Breast epithelium (tissue), 4 donors: Measurements from ENCODE around the gene ADORA3. TPM values are rescaled to one million over a fixed set of nuclear protein-coding genes. Genes with fewer than 3 reads are reported as not detected.
A peak's percentile ranks its signal among the peaks of the same experiment; 100 is the strongest.
"Not testable (repeated sequence)": the region's sequence is repeated elsewhere in the genome, so short reads cannot be mapped to it uniquely, and the experiment has no call there.

Source experiments
- DNase-seq, 2 donors: peaks; one replicate each; pipeline ENCODE4 v3.0.0-alpha.2; 2019; ENCODE audit warnings: low spot score in 2 of 2
- H3K27ac ChIP-seq, 2 donors: fragments of 200-600 bp; sonication (generic) in 1 of 2; one replicate each; pipeline ENCODE4 v1.5.1; 2016 to 2019; ENCODE audit warnings: mild to moderate bottlenecking in 1 of 2
- H3K27me3 ChIP-seq, 2 donors: fragments of 200-600 bp; sonication (generic) in 1 of 2; one replicate each; pipeline versions ENCODE4 v1.5.1 to v1.6.0; 2017 to 2019; ENCODE audit warnings: control low read depth in 1 of 2, mild to moderate bottlenecking in 1 of 2
- H3K36me3 ChIP-seq: fragments of 200-600 bp; one replicate; pipeline ENCODE4 v1.5.1; 2019
- H3K4me1 ChIP-seq, 2 donors: fragments of 200-600 bp; sonication (generic); one replicate each; pipeline ENCODE4 v1.5.1; 2016 to 2019; ENCODE audit warnings: control low read depth in 1 of 2
- H3K4me3 ChIP-seq, 3 donors: fragments of 200-600 bp; sonication (generic); 1 replicate in 2 of 3; 2 replicates in 1 of 3; pipeline ENCODE4 v1.5.1; 2016 to 2019; ENCODE audit warnings: mild to moderate bottlenecking in 3 of 3, moderate library complexity in 2 of 3
- H3K9me3 ChIP-seq, 2 donors: fragments of 200-600 bp; sonication (generic) in 1 of 2; one replicate each; pipeline ENCODE4 v1.5.1; 2016 to 2019; ENCODE audit warnings: control low read depth in 1 of 2
- POLR2A ChIP-seq: fragments of 450-650 bp; IDR thresholded peaks from one replicate; pipeline ENCODE4 v1.6.1; 2016; ENCODE audit warnings: antibody characterized with exemption, mild to moderate bottlenecking, moderate library complexity
- POLR2AphosphoS5 ChIP-seq, 3 donors: sonication (generic); formaldehyde crosslinking; IDR thresholded peaks; one replicate each; pipeline ENCODE4 v1.6.1; 2017; ENCODE audit warnings: antibody characterized with exemption in 3 of 3
- intact Hi-C: fragments of 100-400 bp; cut with DNase I; formaldehyde crosslinking; loops from one replicate; pipeline ENCODE4 v1.15.1; 2023; ENCODE audit warnings: low total_unique reads
- total RNA-seq, 3 donors: library from RNA; depleted of rRNA; stranded (reverse); fragments of >200 nt; gene quantifications; one replicate each; pipeline ENCODE4 v1.1.0, GENCODE V29; 2016
- TF ChIP-seq, protein P1 (sequence below), 3 donors: fragments of 450-650 bp; IDR thresholded peaks; one replicate each; pipeline ENCODE4 v1.5.1; 2016 to 2017; ENCODE audit warnings: antibody characterized with exemption in 3 of 3, mild to moderate bottlenecking in 3 of 3, moderate library complexity in 3 of 3

Gene ADORA3
- 10 to 100 TPM in 2 of 3 donors, 1 to 10 TPM in 1; 9.5 to 13.8 (median 13.2) TPM for total RNA-seq

DNA sequence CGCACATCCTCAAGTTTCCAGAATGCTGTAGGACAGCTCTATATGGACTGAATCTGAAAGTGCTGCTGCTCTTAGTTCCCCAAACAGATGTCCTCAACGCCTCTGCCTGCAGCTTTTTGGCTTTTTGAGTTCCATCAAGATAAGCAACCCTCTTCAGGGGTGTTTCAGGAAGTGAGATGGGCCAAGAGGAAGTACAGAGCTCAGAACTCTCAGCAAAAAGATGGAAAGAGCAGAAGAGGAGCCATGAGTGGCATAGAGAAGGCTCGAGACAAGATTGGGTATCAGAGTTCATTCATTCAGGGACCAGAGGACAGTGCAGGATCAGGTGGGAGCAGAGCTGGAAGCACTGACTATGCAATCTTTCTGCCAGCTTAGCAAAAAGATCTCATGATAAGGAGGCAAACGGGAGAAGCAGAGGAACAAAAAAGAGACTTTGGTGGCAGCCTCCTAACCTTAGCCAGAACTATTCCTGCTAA lies at the start of gene ADORA3, which contains the start of gene TMIGD3:
Gene ADORA3, minus strand, starts transcription at position 49 of the 476 bp plus-strand sequence. CDS start 279 bp downstream, outside the sequence.
Gene TMIGD3, minus strand, starts transcription at position 49 of the 476 bp plus-strand sequence. CDS start 279 bp downstream, outside the sequence.
- TF ChIP-seq, protein P1, sequence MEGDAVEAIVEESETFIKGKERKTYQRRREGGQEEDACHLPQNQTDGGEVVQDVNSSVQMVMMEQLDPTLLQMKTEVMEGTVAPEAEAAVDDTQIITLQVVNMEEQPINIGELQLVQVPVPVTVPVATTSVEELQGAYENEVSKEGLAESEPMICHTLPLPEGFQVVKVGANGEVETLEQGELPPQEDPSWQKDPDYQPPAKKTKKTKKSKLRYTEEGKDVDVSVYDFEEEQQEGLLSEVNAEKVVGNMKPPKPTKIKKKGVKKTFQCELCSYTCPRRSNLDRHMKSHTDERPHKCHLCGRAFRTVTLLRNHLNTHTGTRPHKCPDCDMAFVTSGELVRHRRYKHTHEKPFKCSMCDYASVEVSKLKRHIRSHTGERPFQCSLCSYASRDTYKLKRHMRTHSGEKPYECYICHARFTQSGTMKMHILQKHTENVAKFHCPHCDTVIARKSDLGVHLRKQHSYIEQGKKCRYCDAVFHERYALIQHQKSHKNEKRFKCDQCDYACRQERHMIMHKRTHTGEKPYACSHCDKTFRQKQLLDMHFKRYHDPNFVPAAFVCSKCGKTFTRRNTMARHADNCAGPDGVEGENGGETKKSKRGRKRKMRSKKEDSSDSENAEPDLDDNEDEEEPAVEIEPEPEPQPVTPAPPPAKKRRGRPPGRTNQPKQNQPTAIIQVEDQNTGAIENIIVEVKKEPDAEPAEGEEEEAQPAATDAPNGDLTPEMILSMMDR (IDR thresholded peaks at IDR 0.05), result no peak
- TF ChIP-seq POLR2AphosphoS5 (IDR thresholded peaks at IDR 0.05), result no peak
- TF ChIP-seq POLR2A, result no peak
- no peak for DNase-seq
- H3K4me1 ChIP-seq, result peaks cover 0 to 5% of the 10 kb centered on the region in 2 donors
- no peaks in the 10 kb centered on the region for H3K9me3 ChIP-seq
- no peaks in the 10 kb centered on the region for H3K27me3 ChIP-seq
- H3K27ac ChIP-seq, result peak within 1 kb of the TSS in 1 of 2 donors; percentile 25
- intact Hi-C loops, result no loop called here
- peak within 1 kb of the TSS in 2 of 3 donors; percentile 1 to 18 for H3K4me3 ChIP-seq
- H3K36me3 ChIP-seq, result no peaks in the 10 kb centered on the region

- no peak overlapping the region for H3K4me3 ChIP-seq
- intact Hi-C loops, result no loop called here
- H3K27ac ChIP-seq, result no peak overlapping the region
Observed at GRCh38 chr1:111553196-111553595, 49.8 kb upstream of the ADORA3 start.

DNA sequence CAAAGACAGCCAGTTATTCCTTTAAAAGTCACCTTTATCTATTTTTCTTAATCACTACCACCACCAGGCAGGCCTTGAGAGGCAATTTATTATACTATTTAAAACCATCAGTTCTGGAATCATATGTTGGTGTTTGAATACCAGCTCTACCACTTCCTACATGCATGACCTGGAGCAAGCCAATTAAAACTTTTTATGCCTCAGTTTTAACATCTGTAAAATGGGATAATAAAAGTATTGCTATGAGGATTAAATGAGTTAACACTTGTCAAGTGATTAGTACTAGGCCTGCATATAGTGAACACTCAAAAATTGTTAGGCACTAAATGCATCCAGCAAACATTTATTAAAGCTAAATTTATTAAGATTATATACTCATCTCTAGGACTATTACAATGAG lies 49.2 kb upstream of the ADORA3 start:
- H3K9me3 ChIP-seq, result no peaks in the 10 kb centered on the region
- H3K4me1 ChIP-seq, result no peaks in the 10 kb centered on the region
- H3K27me3 ChIP-seq, result no peaks in the 10 kb centered on the region
- intact Hi-C loops, result no loop called here
- TF ChIP-seq POLR2AphosphoS5 (IDR thresholded peaks at IDR 0.05) (no peak), POLR2A (no peak)
- TF ChIP-seq, protein P1 (IDR thresholded peaks at IDR 0.05), result no peak
- no peak overlapping the region for H3K4me3 ChIP-seq
- no peaks in the 10 kb centered on the region for H3K36me3 ChIP-seq
- DNase-seq, result no peak
- no peak overlapping the region for H3K27ac ChIP-seq

More at GRCh38 chr1:111553196-111553595, 49.8 kb upstream of the ADORA3 start:
- TF ChIP-seq, protein P1 (IDR thresholded peaks at IDR 0.05), result no peak
- no peak for TF ChIP-seq POLR2A
- TF ChIP-seq POLR2AphosphoS5 (IDR thresholded peaks at IDR 0.05), result no peak
- Histone ChIP-seq H3K9me3 (no peaks in the 10 kb centered on the region), H3K27me3 (no peaks in the 10 kb centered on the region), H3K4me1 (no peaks in the 10 kb centered on the region), H3K36me3 (no peaks in the 10 kb centered on the region)
- DNase-seq, result no peak

DNA sequence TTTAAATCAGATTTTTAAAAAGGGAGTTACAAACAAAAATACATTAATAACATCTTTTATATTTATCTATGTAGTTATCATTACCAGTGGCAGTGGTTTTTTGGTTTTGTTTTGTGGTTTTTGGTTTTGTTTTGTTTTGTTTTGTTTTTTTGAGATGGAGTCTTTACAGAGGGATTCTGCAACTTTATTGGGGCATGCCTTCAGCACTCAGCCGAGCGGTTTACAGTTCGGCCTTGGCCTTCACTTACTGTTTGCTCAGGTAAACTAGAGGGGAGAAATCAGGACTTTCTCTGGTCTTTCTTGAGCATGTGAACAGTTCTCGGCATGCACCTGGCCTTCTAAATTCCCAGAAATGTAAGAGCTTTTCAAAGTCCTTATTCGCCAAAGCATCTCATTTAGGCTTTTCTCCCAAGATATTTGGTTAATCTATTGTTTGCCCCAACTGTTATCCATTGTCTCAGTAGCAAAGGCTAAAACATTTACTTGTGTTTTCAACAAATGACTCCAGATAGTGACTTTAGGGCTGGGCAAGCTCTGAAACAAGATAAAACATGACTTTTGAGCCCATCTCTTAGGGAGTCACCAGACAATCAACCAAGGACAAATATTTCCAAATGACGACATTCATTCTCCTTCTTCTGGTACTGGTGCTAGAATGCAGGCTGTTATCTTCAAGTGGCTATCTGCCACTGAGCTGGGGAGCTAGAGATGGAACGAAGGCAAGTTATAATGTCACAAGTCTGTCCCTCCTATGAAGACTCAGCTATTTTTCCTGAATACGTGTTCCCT lies 48.4 kb upstream of the ADORA3 start:
- TF ChIP-seq, protein P1 (IDR thresholded peaks at IDR 0.05), result no peak
- TF ChIP-seq POLR2AphosphoS5 (IDR thresholded peaks at IDR 0.05) (no peak), POLR2A (no peak)
- H3K36me3 ChIP-seq, result no peaks in the 10 kb centered on the region
- intact Hi-C loops, result no loop called here
- H3K4me1 ChIP-seq, result no peaks in the 10 kb centered on the region
- no peaks in the 10 kb centered on the region for H3K9me3 ChIP-seq
- no peaks in the 10 kb centered on the region for H3K27me3 ChIP-seq
- DNase-seq, result no peak
- H3K4me3 ChIP-seq, result no peak overlapping the region
- no peak overlapping the region for H3K27ac ChIP-seq

DNA sequence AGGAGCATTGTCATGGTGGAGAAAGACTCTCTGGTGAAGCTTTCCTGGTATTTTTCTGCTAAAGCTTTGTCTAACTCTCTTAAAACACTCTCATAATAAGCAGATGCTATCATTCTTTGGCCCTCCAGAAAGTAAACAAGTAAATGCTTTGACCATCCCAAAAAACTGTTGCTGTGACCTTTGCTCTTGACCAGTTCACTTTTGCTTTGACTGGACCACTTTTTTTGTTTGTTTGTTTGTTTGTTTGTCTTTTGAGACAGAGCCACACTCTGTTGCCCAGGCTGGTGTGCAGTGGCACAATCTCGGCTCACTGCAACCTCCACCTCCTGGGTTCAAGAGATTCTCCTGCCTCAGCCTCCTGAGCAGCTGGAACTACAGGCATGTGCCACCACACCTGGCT lies 44.4 kb upstream of the ADORA3 start:
- intact Hi-C loops, H3K4me3 ChIP-seq, H3K4me1 ChIP-seq, DNase-seq, H3K27me3 ChIP-seq, H3K27ac ChIP-seq, H3K9me3 ChIP-seq, H3K36me3 ChIP-seq: not testable (repeated sequence)
